ENCODE data around the gene PLEKHN1. TPM values are rescaled to one million over a fixed set of nuclear protein-coding genes. Genes with fewer than 3 reads are reported as not detected.
"Not testable (repeated sequence)": the region's sequence is repeated elsewhere in the genome, so short reads cannot be mapped to it uniquely, and the experiment has no call there.

PLEKHN1 gene
- total and polyA plus RNA-seq, 2 experiments from 2014 or later = 0.60 to 2.4 TPM

GRCh38 chr1:992362-992761 is 26.1 kb downstream of the PLEKHN1 start:
- H3K4me3 ChIP-seq = no peak overlapping the region

GRCh38 chr1:993379-993995 is 27.2 kb downstream of the PLEKHN1 start:
- H3K27me3 ChIP-seq = peaks cover 21% of the 10 kb centered on the region
- H3K9me2 ChIP-seq (replicated peaks; ENCODE audit: insufficient read depth) = no peaks in the 10 kb centered on the region
- no peak overlapping the region for H3K27ac ChIP-seq
- H3K36me3 ChIP-seq (replicated peaks; ENCODE audit: insufficient read depth, low read depth) = no peaks in the 10 kb centered on the region
- no peaks in the 10 kb centered on the region for H3K9me3 ChIP-seq (ENCODE audit: low read depth)
- peak; percentile 8 for DNase-seq (ENCODE audit: low spot score)
- no peak overlapping the region for H3K4me3 ChIP-seq
- H3K4me2 ChIP-seq = no peak overlapping the region
- WGBS (ENCODE audit: low lambda C conversion rate, missing lambda C conversion rate) = 82% methylated on average over 15 of the region's 15 CpGs
- H2AFZ ChIP-seq = no peak overlapping the region
- H3K4me1 ChIP-seq (ENCODE audit: insufficient read depth) = peaks cover 3% of the 10 kb centered on the region
- TF ChIP-seq EZH2phosphoT487 (IDR thresholded peaks at IDR 0.05; ENCODE audit: low read depth, severe bottlenecking, unreplicated experiment) = no peak
- no peak for TF ChIP-seq EZH2 (IDR thresholded peaks at IDR 0.05; ENCODE audit: borderline replicate concordance)
- H4K20me1 ChIP-seq (ENCODE audit: insufficient read depth, poor library complexity, severe bottlenecking) = no peaks in the 10 kb centered on the region
- no peaks in the 10 kb centered on the region for H3K79me2 ChIP-seq

More at GRCh38 chr1:992362-992761, 26.1 kb downstream of the PLEKHN1 start:
- Histone ChIP-seq H3K4me2 (no peak overlapping the region), H4K20me1 (ENCODE audit: insufficient read depth, poor library complexity, severe bottlenecking) (no peaks in the 10 kb centered on the region), H3K36me3 (replicated peaks; ENCODE audit: insufficient read depth, low read depth) (no peaks in the 10 kb centered on the region), H3K27ac (no peak overlapping the region), H3K9me2 (replicated peaks; ENCODE audit: insufficient read depth) (no peaks in the 10 kb centered on the region), H3K79me2 (no peaks in the 10 kb centered on the region), H2AFZ (no peak overlapping the region), H3K27me3 (peaks cover 10% of the 10 kb centered on the region), H3K4me1 (ENCODE audit: insufficient read depth) (no peaks in the 10 kb centered on the region), H3K9me3 (ENCODE audit: low read depth) (no peaks in the 10 kb centered on the region)
- no peak for TF ChIP-seq EZH2phosphoT487 (IDR thresholded peaks at IDR 0.05; ENCODE audit: low read depth, severe bottlenecking, unreplicated experiment)
- TF ChIP-seq CTCF (IDR thresholded peaks at IDR 0.05; ENCODE audit: poor library complexity) = no peak
- no peak for TF ChIP-seq EZH2 (IDR thresholded peaks at IDR 0.05; ENCODE audit: borderline replicate concordance)
- 91% methylated on average over 7 of the region's 7 CpGs for WGBS (ENCODE audit: low lambda C conversion rate, missing lambda C conversion rate)
- DNase-seq (ENCODE audit: low spot score) = no peak

- WGBS (ENCODE audit: low lambda C conversion rate, missing lambda C conversion rate) = 92% methylated on average over 6 of the region's 6 CpGs
- not testable (repeated sequence) for H3K4me2 ChIP-seq; DNase-seq (ENCODE audit: low spot score); H3K9me3 ChIP-seq (ENCODE audit: low read depth); H3K4me3 ChIP-seq; H3K27ac ChIP-seq; H3K4me1 ChIP-seq (ENCODE audit: insufficient read depth); H3K79me2 ChIP-seq; H2AFZ ChIP-seq; H3K9me2 ChIP-seq (replicated peaks; ENCODE audit: insufficient read depth); H4K20me1 ChIP-seq (ENCODE audit: insufficient read depth, poor library complexity, severe bottlenecking); H3K36me3 ChIP-seq (replicated peaks; ENCODE audit: insufficient read depth, low read depth)
- H3K27me3 ChIP-seq = peaks cover 19% of the 10 kb centered on the region
Measured at GRCh38 chr1:994546-994945, 28.3 kb downstream of the PLEKHN1 start.

- TF ChIP-seq EZH2phosphoT487 (IDR thresholded peaks at IDR 0.05; ENCODE audit: low read depth, severe bottlenecking, unreplicated experiment) = no peak
- no peak for TF ChIP-seq EZH2 (IDR thresholded peaks at IDR 0.05; ENCODE audit: borderline replicate concordance)
- TF ChIP-seq CTCF (IDR thresholded peaks at IDR 0.05; ENCODE audit: poor library complexity) = no peak
- Histone ChIP-seq H2AFZ (no peak overlapping the region), H3K27ac (no peak overlapping the region), H3K9me2 (replicated peaks; ENCODE audit: insufficient read depth) (no peaks in the 10 kb centered on the region), H3K79me2 (peaks cover under 1% of the 10 kb centered on the region), H3K4me2 (peak overlapping the region; percentile 35), H3K9me3 (ENCODE audit: low read depth) (no peaks in the 10 kb centered on the region), H3K4me1 (ENCODE audit: insufficient read depth) (peaks cover 4% of the 10 kb centered on the region), H3K4me3 (no peak overlapping the region), H3K36me3 (replicated peaks; ENCODE audit: insufficient read depth, low read depth) (no peaks in the 10 kb centered on the region), H3K27me3 (peaks cover 16% of the 10 kb centered on the region), H4K20me1 (ENCODE audit: insufficient read depth, poor library complexity, severe bottlenecking) (no peaks in the 10 kb centered on the region)
- 28% methylated on average over 13 of the region's 30 CpGs for WGBS (ENCODE audit: low lambda C conversion rate, missing lambda C conversion rate)
- DNase-seq (ENCODE audit: low spot score) = peak; percentile 32
Measured at GRCh38 chr1:995665-996633, 29.7 kb downstream of the PLEKHN1 start.

Measured in hepatocyte (in vitro differentiated cells).